GM12878 (cell line): ENCODE measurements around the gene PIEZO2. TPM values are rescaled to one million over a fixed set of nuclear protein-coding genes. Genes with fewer than 3 reads are reported as not detected.

Experiments
- CHD1 ChIP-seq: IDR thresholded peaks from 2 replicates; pipeline ENCODE4 v1.6.1; 2012; ENCODE audit warnings: low read depth, low read length, improper control_type of control experiment
- ETV6 ChIP-seq, 2 experiments: fragments of 450-650 bp in 1 of 2; IDR thresholded peaks in 1 of 2; conservative IDR thresholded peaks in 1 of 2; 2 replicates each; pipeline ENCODE4 v1.6.1; 2014; ENCODE audit warnings: antibody characterized with exemption in 1 of 2, borderline replicate concordance in 1 of 2, low read depth in 1 of 2, mild to moderate bottlenecking in 1 of 2, moderate library complexity in 1 of 2
- IKZF2 ChIP-seq, 2 experiments: fragments of 450-650 bp; IDR thresholded peaks; 2 replicates each; pipeline ENCODE4 v1.6.1; 2017; ENCODE audit warnings: mild to moderate bottlenecking in 2 of 2, moderate library complexity in 2 of 2
- RB1 ChIP-seq: fragments of 450-650 bp; formaldehyde crosslinking; IDR thresholded peaks from 2 replicates; pipeline ENCODE4 v1.6.1; 2017; ENCODE audit warnings: mild to moderate bottlenecking, borderline replicate concordance
- polyA plus RNA-seq, 11 experiments: library from polyadenylated mRNA; depleted of rRNA in 4 of 11; unstranded in 6 of 11; stranded (reverse) in 5 of 11; fragments of >200 nt; fragmentation: Nextera tagmentation in 4 of 11; fragmentation: Illumina TruSeq in 1 of 11; extraction: Ambion mirVana in 4 of 11; extraction: Trizol in 1 of 11; gene quantifications; 1 replicate in 1 of 11; 2 replicates in 10 of 11; pipeline versions ENCODE4 v1.2.1 to v1.2.3, GENCODE V29; 2011 to 2016; ENCODE audit warnings: inconsistent platforms in 2 of 11, missing spikeins in 2 of 11, low read depth in 1 of 11
- total RNA-seq, 4 experiments: library from RNA; depleted of rRNA in 3 of 4; stranded (reverse); fragments of >200 nt in 3 of 4; fragmentation: Illumina TruSeq in 1 of 4; extraction: Trizol in 1 of 4; gene quantifications; 2 replicates each; pipeline versions ENCODE4 v1.2.1 to v1.2.3, GENCODE V29; 2013 to 2021
- TF ChIP-seq, protein P1 (sequence below): fragments of 450-650 bp; formaldehyde crosslinking; IDR thresholded peaks from 2 replicates; pipeline ENCODE4 v1.4.0; 2020; ENCODE audit warnings: mild to moderate bottlenecking, moderate library complexity
- TF ChIP-seq, protein P2 (sequence below): fragments of 450-650 bp; formaldehyde crosslinking; IDR thresholded peaks from 2 replicates; pipeline ENCODE4 v1.5.0; 2022; ENCODE audit warnings: mild to moderate bottlenecking, missing genetic modification characterization

Gene PIEZO2
- total and polyA plus RNA-seq, 10 of the 15 experiments (the other 5 are each of a cell fraction or from before 2014, with no cell fraction given), result 6.7 to 42.3 (median 27.4) TPM

DNA sequence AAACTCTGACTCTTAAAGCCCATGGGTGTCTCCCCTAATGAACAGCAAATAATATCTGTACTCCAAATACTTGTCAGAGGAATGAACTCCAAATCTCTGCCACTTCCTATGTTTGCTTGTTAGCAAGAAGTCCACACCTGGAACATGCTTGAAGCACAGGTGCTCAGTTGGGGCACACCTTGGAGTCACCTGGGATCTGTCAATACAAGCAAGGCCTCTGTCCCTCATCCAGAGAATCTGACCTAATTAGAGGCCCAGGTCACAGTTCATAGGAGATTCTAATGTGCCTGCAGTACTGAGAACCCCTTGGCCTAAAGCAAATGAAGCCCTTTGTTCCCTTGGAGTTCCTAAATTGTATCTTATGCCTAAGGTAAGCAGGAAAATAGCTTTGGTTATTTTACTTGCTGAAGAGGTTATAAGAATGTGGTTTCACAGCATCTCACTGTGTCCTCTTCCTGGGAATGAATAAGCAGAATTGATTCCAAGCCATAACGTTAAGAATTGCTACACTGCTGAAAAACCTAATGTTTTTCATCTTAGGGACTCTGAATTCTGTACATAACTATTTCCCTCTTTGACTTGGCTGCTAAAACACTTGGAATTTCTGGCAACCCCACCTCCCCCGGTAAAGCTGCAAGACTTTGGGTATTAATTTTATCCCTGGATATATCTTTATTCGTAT lies 113.4 kb downstream of the PIEZO2 start (continued):
- TF ChIP-seq, protein P1, sequence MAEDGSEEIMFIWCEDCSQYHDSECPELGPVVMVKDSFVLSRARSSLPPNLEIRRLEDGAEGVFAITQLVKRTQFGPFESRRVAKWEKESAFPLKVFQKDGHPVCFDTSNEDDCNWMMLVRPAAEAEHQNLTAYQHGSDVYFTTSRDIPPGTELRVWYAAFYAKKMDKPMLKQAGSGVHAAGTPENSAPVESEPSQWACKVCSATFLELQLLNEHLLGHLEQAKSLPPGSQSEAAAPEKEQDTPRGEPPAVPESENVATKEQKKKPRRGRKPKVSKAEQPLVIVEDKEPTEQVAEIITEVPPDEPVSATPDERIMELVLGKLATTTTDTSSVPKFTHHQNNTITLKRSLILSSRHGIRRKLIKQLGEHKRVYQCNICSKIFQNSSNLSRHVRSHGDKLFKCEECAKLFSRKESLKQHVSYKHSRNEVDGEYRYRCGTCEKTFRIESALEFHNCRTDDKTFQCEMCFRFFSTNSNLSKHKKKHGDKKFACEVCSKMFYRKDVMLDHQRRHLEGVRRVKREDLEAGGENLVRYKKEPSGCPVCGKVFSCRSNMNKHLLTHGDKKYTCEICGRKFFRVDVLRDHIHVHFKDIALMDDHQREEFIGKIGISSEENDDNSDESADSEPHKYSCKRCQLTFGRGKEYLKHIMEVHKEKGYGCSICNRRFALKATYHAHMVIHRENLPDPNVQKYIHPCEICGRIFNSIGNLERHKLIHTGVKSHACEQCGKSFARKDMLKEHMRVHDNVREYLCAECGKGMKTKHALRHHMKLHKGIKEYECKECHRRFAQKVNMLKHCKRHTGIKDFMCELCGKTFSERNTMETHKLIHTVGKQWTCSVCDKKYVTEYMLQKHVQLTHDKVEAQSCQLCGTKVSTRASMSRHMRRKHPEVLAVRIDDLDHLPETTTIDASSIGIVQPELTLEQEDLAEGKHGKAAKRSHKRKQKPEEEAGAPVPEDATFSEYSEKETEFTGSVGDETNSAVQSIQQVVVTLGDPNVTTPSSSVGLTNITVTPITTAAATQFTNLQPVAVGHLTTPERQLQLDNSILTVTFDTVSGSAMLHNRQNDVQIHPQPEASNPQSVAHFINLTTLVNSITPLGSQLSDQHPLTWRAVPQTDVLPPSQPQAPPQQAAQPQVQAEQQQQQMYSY, result no peak
- no peak for TF ChIP-seq RB1
- TF ChIP-seq CHD1, result no peak
- no peak for TF ChIP-seq ETV6 (conservative IDR thresholded peaks at IDR 0.05 in 1 of 2, IDR thresholded peaks at IDR 0.05 in 1 of 2; ENCODE audit: borderline replicate concordance in 1 of 2, low read depth in 1 of 2)
- no peak for TF ChIP-seq IKZF2 (IDR thresholded peaks at IDR 0.05)
- TF ChIP-seq, protein P2, sequence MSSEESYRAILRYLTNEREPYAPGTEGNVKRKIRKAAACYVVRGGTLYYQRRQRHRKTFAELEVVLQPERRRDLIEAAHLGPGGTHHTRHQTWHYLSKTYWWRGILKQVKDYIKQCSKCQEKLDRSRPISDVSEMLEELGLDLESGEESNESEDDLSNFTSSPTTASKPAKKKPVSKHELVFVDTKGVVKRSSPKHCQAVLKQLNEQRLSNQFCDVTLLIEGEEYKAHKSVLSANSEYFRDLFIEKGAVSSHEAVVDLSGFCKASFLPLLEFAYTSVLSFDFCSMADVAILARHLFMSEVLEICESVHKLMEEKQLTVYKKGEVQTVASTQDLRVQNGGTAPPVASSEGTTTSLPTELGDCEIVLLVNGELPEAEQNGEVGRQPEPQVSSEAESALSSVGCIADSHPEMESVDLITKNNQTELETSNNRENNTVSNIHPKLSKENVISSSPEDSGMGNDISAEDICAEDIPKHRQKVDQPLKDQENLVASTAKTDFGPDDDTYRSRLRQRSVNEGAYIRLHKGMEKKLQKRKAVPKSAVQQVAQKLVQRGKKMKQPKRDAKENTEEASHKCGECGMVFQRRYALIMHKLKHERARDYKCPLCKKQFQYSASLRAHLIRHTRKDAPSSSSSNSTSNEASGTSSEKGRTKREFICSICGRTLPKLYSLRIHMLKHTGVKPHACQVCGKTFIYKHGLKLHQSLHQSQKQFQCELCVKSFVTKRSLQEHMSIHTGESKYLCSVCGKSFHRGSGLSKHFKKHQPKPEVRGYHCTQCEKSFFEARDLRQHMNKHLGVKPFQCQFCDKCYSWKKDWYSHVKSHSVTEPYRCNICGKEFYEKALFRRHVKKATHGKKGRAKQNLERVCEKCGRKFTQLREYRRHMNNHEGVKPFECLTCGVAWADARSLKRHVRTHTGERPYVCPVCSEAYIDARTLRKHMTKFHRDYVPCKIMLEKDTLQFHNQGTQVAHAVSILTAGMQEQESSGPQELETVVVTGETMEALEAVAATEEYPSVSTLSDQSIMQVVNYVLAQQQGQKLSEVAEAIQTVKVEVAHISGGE (CRISPR knock-in tag), result no peak
